SW 1271 (cell line): ENCODE measurements around the gene FNDC1.

ENCODE experiments used
- DNase-seq, 2 experiments: peaks; one replicate each; lab custom pipeline; 2025; lab: John Stamatoyannopoulos, UW

The FNDC1 gene

DNA sequence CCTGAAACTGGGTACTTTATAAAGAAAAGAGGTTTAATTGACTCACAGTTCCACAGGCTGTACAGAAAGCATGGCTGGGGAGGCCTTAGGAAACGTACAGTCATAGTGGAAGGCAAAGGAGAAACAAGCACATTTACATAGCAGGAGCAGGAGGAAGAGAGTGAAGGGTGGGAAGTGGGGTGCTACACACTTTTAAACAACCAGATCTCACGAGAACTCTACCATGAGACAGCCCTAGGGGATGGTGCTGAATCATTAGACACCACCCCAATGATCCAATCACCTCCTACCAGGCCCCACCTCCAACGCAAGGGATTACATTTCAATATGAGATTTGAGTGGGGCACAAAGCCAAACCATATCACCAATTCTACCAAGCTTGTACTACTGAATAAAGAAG, 7.4 kb upstream of the FNDC1 start:
- no peak for DNase-seq

- DNase-seq: no peak
These were observed 5.3 kb upstream of the FNDC1 start for GRCh38 chr6:159163901-159164370.

GRCh38 chr6:159168536-159169192, 536 bp upstream of the FNDC1 start:
- no peak for DNase-seq

- peak; percentile 26 to 39 for DNase-seq
These were observed 545 bp downstream of the FNDC1 start for GRCh38 chr6:159169557-159170332.

DNA sequence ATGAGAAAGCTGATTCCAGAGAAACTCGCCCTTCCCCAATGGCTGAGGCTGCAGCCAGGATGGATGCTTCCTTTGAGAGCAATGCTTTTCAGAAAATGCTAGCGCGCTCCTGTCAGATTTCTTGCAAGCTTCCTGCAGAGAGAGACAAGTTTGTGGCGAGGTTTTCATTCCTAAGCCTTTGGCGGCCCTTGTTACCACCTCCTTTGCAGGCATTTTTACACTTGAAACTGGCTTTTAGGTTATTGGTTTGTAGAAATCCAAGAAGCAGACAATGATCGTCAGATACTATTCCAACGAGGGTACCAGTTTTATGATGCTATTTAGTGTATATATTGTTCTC, 1.1 kb downstream of the FNDC1 start:
- no peak for DNase-seq

DNA sequence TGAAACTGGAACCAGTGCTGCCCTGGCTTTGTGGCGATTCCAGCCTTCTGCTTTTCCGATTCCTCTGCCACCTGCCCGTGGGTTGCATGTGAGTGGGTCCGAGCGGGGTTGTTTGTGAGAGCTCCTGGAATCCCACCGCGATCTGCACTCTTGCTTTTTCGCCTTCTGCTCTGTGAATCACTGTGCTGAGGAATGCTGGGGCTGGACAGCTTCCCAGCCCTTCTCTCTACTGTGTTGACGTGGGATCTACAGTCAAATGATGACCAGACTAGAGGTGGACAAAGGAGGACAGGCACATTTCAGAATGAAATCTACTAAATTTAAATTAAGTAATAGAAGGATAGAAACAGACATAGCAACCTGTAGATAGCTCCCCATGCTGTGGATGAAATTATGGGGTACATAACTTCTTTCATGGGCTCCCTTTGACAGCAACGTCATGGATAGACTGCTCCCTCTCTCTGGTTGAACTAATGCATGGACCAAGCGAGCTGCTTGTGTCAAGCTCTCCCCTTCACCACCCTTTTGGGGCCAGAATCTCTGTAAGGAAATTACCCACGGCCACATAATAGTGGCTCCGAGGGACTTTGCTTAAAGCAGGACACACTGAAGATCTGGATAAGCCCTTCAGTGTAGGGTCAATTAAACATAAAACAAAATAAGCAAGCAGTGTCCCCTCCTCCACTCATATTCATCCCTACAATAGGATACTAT, 2.0 kb downstream of the FNDC1 start:
- no peak for DNase-seq

GRCh38 chr6:159172091-159172491, 2.9 kb downstream of the FNDC1 start:
- no peak for DNase-seq

GRCh38 chr6:159174263-159174969, 5.2 kb downstream of the FNDC1 start:
- DNase-seq: peak; percentile 4 to 58

DNA sequence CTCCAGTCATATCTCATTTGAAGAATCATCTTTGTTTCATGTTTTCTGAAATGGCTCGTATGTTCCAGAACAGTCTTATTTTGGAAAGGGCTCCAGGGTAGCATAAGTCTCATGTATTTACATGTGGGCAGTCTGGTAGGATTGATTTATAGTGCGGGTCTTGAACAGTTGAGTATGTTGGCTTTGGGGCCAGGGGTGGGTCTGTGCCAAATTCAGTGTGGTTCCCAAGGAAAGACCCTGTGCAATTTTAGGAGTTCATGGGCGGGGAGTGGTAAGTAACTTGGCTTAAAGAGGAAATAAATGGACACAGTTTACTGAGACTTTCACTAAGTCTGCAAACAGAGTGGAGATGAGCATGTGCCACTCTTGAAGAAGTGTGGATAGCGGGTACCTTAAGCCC, 7.7 kb downstream of the FNDC1 start:
- DNase-seq: no peak

GRCh38 chr6:159178847-159179246, 9.6 kb downstream of the FNDC1 start:
- DNase-seq: no peak

- DNase-seq: no peak
These were observed 10.8 kb downstream of the FNDC1 start for GRCh38 chr6:159180001-159180400.

DNA sequence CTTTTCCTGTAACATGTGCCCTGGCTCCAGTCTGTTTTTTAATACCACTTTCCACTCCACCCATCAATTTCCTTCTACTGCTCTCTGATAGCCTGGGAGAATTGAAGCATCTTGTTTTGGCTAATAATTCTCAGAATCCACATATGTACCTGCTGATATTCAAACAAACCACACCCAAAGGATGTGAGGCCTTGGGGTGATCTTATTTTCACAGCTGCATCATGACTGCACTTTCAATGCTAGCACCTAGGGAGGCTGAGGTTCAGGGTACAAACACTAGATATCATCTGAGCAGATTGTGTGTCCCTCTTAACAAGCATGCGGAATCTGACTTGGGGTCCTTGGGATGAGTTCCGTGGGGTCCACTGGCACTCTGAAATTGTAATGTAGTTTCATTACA, 12.7 kb downstream of the FNDC1 start:
- DNase-seq: no peak

DNA sequence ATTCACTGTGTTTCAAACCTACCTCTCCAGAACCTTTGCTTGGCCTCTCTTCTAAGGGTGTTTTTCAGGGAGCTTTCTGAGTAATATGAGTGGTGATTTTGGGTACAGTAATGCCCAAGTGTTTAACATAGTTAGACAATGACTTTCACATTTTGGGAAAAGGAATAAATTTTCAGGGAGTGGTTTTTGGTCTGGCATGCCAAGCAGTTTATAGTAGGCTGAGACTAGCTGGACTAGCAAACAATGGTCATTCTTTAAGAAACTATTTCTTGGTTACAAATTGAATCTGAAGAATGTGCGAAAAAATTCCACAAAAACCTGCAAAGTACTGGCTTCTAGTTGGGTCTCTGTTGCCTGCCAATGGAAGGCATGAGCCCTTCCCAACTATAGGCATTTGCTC, 15.4 kb downstream of the FNDC1 start:
- DNase-seq: no peak

- DNase-seq: no peak
These were observed 21.3 kb downstream of the FNDC1 start for GRCh38 chr6:159190460-159190859.

GRCh38 chr6:159193923-159194322, 24.7 kb downstream of the FNDC1 start:
- DNase-seq: no peak

GRCh38 chr6:159194421-159194820, 25.2 kb downstream of the FNDC1 start:
- no peak for DNase-seq

DNA sequence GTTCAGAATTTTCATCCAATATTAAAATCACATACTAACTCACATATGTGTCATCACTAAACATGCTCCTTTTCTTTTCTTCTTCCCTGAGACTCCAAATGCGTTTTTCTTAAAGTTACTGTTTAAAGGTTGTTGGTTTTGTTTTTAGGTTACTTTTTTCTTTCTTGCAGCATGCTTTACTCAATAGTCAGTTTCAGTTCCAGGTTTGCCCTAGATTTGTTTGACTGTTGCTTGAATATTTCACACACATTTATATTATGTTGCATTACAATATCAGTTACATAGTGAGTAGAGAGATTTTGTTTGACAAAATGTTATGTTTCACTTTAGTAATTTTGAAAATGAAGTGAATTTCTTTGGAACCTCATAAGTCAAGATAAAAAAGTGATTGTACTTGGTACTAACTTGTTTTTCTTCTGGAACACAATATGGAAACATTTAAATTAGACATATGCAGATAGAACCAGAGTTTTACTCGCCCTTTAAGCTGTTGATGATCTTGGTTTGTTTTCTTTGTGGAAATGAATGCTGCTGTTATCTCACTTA, 27.3 kb downstream of the FNDC1 start:
- no peak for DNase-seq

GRCh38 chr6:159197251-159197650, 28.1 kb downstream of the FNDC1 start:
- DNase-seq: no peak

DNA sequence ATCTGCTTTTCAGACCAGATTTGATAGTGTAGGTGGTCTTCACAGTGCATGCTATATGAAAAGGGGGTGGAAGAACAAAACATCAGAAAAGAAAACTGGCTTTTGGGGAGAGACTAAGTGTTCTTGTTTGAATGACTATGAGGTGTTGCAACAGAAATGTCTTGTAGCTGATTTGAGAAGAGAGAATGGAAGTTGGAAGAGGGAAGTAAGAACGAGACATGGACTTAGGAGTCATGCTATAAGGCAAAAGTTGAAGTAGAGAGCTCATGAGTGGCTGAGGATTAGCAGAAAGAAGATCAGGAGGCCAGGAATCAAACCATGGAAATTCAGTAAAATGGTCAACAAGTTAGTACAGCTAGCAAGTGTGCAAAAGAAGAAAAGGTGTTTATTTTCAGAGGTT, 32.1 kb downstream of the FNDC1 start:
- DNase-seq: no peak

DNA sequence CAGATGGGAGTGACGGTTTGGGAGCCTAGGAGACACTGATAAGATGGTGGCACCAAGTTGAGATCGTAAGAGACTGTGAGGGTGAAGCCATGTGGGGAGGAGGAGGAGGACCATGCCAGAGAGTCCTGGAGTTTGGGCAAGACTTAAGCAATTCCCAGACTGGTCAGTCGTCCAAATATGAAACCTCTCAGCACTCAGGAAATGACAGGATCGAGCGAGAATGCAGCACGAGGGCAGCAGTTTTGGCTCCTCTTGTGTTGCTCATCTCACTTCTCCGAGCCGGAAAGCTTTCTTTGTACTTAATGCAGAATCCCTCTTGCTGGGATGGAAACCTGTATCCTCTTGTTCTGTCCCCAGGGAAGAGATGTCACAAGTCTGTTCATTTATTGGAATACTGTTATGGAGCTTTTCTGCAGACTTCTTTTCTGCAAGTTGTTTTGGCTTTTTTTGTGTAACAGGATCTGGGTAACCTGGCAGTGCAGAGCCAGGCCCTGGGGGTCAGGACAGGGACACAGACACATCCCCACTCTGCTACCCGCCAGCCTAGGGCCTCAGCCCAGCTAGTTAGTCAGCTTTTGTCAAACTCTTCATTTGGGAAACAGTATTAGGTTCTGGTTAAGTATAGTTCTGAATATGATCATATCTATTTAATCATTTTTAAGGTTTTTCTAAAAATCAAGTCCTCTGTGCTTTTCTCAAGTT, 34.3 kb downstream of the FNDC1 start:
- DNase-seq: peak; percentile 57 to 74

- no peak for DNase-seq
These were observed 35.4 kb downstream of the FNDC1 start for GRCh38 chr6:159204605-159205004.

- DNase-seq: no peak
These were observed 42.8 kb downstream of the FNDC1 start for GRCh38 chr6:159212028-159212427.
